ENCODE measurements around the gene TUBB6. TPM values are rescaled to one million over a fixed set of nuclear protein-coding genes. Genes with fewer than 3 reads are reported as not detected.

Gene TUBB6
- total and polyA plus RNA-seq, 2 of the 13 experiments (the other 11 are each of a cell fraction or from before 2014, with no cell fraction given): 9.9 to 28.6 TPM

- intact Hi-C loops (cut with micrococcal nuclease; ENCODE audit: unreplicated experiment) (no loop called here), in situ Hi-C loops (cut with HindIII; ENCODE audit: extremely low pct_ligation_motif_present, low pct_unique_long_range_greater_than_20kb) (no loop called here)
- ATAC-seq: no peak
- no peak for DNase-seq (ENCODE audit: low spot score)
- WGBS (ENCODE audit: low lambda C conversion rate): 93% methylated on average over 7 of the region's 7 CpGs
- no peak overlapping the region for H3K9ac ChIP-seq (ENCODE audit: insufficient read depth, low read depth, low read length)
- BruUV-seq (replicated peaks): no TSS peak
- H3K36me3 ChIP-seq (replicated peaks in 1 of 2; ENCODE audit: control insufficient read depth in 1 of 2, insufficient read depth in 2 of 2, low read length in 2 of 2): peaks cover 13 to 56% of the 10 kb centered on the region in 2 experiments
- CTCF ChIA-PET (ENCODE audit: low intra/inter-chr PET ratio, low total read pairs): no interaction called here
- H3K9me3 ChIP-seq (ENCODE audit: low read length): no peaks in the 10 kb centered on the region
- TF ChIP-seq HIVEP1 (CRISPR knock-in tag; IDR thresholded peaks at IDR 0.05) (no peak), AHR (CRISPR knock-in tag; IDR thresholded peaks at IDR 0.05) (no peak), CCDC6 (CRISPR knock-in tag; IDR thresholded peaks at IDR 0.05) (no peak), NFRKB (IDR thresholded peaks at IDR 0.05) (no peak), TEAD3 (CRISPR knock-in tag; optimal IDR thresholded peaks at IDR 0.05; ENCODE audit: borderline replicate concordance) (no peak), AFF4 (CRISPR knock-in tag; IDR thresholded peaks at IDR 0.05) (no peak), ATF7 (IDR thresholded peaks at IDR 0.05) (no peak), ATF7 (CRISPR knock-in tag; IDR thresholded peaks at IDR 0.05) (no peak), PBX2 (CRISPR knock-in tag; IDR thresholded peaks at IDR 0.05) (no peak), PCBP1 (IDR thresholded peaks at IDR 0.05; ENCODE audit: borderline replicate concordance, low read depth, low read length) (no peak), FOXA3 (CRISPR knock-in tag; IDR thresholded peaks at IDR 0.05) (no peak), ELF1 (CRISPR knock-in tag; IDR thresholded peaks at IDR 0.05) (no peak), ZMAT5 (CRISPR knock-in tag; IDR thresholded peaks at IDR 0.05; ENCODE audit: borderline replicate concordance, low read depth) (no peak), ASH2L (IDR thresholded peaks at IDR 0.05; ENCODE audit: insufficient read length, low read depth, low read length) (no peak), MBNL3 (CRISPR knock-in tag; conservative IDR thresholded peaks at IDR 0.05) (no peak), ZNF639 (CRISPR knock-in tag; conservative IDR thresholded peaks at IDR 0.05) (no peak), ZNF354B (CRISPR knock-in tag; IDR thresholded peaks at IDR 0.05) (no peak), SRY (CRISPR knock-in tag; IDR thresholded peaks at IDR 0.05) (no peak)
- H3K27ac ChIP-seq (ENCODE audit: extremely low read length, insufficient read depth, low read length): no peak overlapping the region
- no peak overlapping the region for H3K4me2 ChIP-seq (ENCODE audit: low read depth, low read length)
- FAIRE-seq: no peak
- peaks cover 20% of the 10 kb centered on the region for H3K4me1 ChIP-seq (ENCODE audit: insufficient read depth, low read length)
- H4K20me1 ChIP-seq (ENCODE audit: insufficient read depth, low read length): peaks cover 27% of the 10 kb centered on the region
- H3K79me2 ChIP-seq (ENCODE audit: insufficient read depth, low read length): peaks cover 50% of the 10 kb centered on the region
- no peak overlapping the region for H3K4me3 ChIP-seq (replicated peaks in 1 of 3; ENCODE audit: insufficient read depth in 1 of 3, low read depth in 2 of 3, low read length in 3 of 3)
- POLR2A ChIA-PET: no interaction called here
- no peaks in the 10 kb centered on the region for H3K27me3 ChIP-seq (ENCODE audit: control insufficient read depth in 1 of 2, insufficient read depth in 2 of 2, low read length in 2 of 2)
- no peak overlapping the region for H2AFZ ChIP-seq (ENCODE audit: low read length)
Measured at GRCh38 chr18:12369211-12369610, 61.2 kb downstream of the TUBB6 start.

Data from HepG2 (cell line).